ENCODE data around the gene ARID1B.
A peak's percentile ranks its signal among the peaks of the same experiment; 100 is the strongest.

Gene ARID1B

GRCh38 chr6:156776470-156776839 is 723 bp upstream of the ARID1B start:
- TF ChIP-seq, protein P1, sequence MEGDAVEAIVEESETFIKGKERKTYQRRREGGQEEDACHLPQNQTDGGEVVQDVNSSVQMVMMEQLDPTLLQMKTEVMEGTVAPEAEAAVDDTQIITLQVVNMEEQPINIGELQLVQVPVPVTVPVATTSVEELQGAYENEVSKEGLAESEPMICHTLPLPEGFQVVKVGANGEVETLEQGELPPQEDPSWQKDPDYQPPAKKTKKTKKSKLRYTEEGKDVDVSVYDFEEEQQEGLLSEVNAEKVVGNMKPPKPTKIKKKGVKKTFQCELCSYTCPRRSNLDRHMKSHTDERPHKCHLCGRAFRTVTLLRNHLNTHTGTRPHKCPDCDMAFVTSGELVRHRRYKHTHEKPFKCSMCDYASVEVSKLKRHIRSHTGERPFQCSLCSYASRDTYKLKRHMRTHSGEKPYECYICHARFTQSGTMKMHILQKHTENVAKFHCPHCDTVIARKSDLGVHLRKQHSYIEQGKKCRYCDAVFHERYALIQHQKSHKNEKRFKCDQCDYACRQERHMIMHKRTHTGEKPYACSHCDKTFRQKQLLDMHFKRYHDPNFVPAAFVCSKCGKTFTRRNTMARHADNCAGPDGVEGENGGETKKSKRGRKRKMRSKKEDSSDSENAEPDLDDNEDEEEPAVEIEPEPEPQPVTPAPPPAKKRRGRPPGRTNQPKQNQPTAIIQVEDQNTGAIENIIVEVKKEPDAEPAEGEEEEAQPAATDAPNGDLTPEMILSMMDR (IDR thresholded peaks at IDR 0.05; ENCODE audit: insufficient read depth, low read length, poor library complexity, severe bottlenecking): no peak
- no peak for TF ChIP-seq EZH2phosphoT487 (conservative IDR thresholded peaks at IDR 0.05; ENCODE audit: low read length)
- H3F3A ChIP-seq (ENCODE audit: insufficient read depth): peaks cover 22% of the 10 kb centered on the region
- no peaks in the 10 kb centered on the region for H3K27me3 ChIP-seq (ENCODE audit: low read length)
- H3K4me2 ChIP-seq (ENCODE audit: low read depth, low read length, poor library complexity, severe bottlenecking): peak overlapping the region; percentile 57
- no peaks in the 10 kb centered on the region for H3K9me2 ChIP-seq (replicated peaks; ENCODE audit: insufficient read depth, low read length)
- H3K36me3 ChIP-seq (ENCODE audit: low read length): 0 out of 2 replicates have a peak, but pooled peaks cover under 1% of the 10 kb centered on the region
- peak overlapping the region; percentile 96; the same call in 1 of the 2 replicates for H3K27ac ChIP-seq (ENCODE audit: low read depth, low read length)
- peak overlapping the region; percentile 57 for H2AFZ ChIP-seq (ENCODE audit: low read depth, low read length, severe bottlenecking)
- no peaks in the 10 kb centered on the region for H3K9me3 ChIP-seq (ENCODE audit: insufficient read depth, low read length)
- peak overlapping the region; percentile 76 for H3K4me3 ChIP-seq (ENCODE audit: insufficient read depth, low read length, poor library complexity, severe bottlenecking)
- peaks cover 7% of the 10 kb centered on the region for H4K20me1 ChIP-seq (ENCODE audit: low read depth, low read length)
- peaks cover 19% of the 10 kb centered on the region for H3K79me2 ChIP-seq (ENCODE audit: insufficient read depth, low read length)
- peak overlapping the region; percentile 77 for H3K9ac ChIP-seq (ENCODE audit: low read length)

DNA sequence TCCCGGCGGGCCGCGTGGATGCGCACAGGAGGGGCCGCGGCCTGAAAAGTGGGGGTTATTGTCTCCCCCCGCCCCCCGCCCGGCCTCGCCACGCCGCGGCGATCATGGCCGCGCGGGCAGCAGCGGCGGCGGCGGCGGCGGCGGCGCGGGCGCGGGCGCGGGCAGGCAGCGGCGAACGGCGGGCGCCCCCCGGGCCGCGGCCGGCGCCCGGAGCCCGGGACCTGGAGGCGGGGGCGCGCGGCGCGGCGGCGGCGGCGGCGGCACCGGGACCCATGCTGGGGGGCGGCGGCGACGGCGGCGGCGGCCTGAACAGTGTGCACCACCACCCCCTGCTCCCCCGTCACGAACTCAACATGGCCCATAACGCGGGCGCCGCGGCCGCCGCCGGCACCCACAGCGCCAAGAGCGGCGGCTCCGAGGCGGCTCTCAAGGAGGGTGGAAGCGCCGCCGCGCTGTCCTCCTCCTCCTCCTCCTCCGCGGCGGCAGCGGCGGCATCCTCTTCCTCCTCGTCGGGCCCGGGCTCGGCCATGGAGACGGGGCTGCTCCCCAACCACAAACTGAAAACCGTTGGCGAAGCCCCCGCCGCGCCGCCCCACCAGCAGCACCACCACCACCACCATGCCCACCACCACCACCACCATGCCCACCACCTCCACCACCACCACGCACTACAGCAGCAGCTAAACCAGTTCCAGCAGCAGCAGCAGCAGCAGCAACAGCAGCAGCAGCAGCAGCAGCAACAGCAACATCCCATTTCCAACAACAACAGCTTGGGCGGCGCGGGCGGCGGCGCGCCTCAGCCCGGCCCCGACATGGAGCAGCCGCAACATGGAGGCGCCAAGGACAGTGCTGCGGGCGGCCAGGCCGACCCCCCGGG is 637 bp downstream of the ARID1B start:
- Histone ChIP-seq H3K27me3 (ENCODE audit: low read length) (no peaks in the 10 kb centered on the region), H2AFZ (ENCODE audit: low read depth, low read length, severe bottlenecking) (no peak overlapping the region), H3K79me2 (ENCODE audit: insufficient read depth, low read length) (peaks cover 32% of the 10 kb centered on the region), H3K4me3 (ENCODE audit: insufficient read depth, low read length, poor library complexity, severe bottlenecking) (peak overlapping the region; percentile 92), H3K4me2 (ENCODE audit: low read depth, low read length, poor library complexity, severe bottlenecking) (peak overlapping the region; percentile 95), H3K9me2 (replicated peaks; ENCODE audit: insufficient read depth, low read length) (no peaks in the 10 kb centered on the region), H3K9me3 (ENCODE audit: insufficient read depth, low read length) (no peaks in the 10 kb centered on the region), H4K20me1 (ENCODE audit: low read depth, low read length) (peaks cover 21% of the 10 kb centered on the region), H3K27ac (ENCODE audit: low read depth, low read length) (peak overlapping the region; percentile 96), H3K36me3 (ENCODE audit: low read length) (peaks cover 10% of the 10 kb centered on the region; the same call in 1 of the 2 replicates), H3F3A (ENCODE audit: insufficient read depth) (peaks cover 28% of the 10 kb centered on the region), H3K9ac (ENCODE audit: low read length) (peak overlapping the region; percentile 88)
- TF ChIP-seq, protein P1 (IDR thresholded peaks at IDR 0.05; ENCODE audit: insufficient read depth, low read length, poor library complexity, severe bottlenecking): no peak

DNA sequence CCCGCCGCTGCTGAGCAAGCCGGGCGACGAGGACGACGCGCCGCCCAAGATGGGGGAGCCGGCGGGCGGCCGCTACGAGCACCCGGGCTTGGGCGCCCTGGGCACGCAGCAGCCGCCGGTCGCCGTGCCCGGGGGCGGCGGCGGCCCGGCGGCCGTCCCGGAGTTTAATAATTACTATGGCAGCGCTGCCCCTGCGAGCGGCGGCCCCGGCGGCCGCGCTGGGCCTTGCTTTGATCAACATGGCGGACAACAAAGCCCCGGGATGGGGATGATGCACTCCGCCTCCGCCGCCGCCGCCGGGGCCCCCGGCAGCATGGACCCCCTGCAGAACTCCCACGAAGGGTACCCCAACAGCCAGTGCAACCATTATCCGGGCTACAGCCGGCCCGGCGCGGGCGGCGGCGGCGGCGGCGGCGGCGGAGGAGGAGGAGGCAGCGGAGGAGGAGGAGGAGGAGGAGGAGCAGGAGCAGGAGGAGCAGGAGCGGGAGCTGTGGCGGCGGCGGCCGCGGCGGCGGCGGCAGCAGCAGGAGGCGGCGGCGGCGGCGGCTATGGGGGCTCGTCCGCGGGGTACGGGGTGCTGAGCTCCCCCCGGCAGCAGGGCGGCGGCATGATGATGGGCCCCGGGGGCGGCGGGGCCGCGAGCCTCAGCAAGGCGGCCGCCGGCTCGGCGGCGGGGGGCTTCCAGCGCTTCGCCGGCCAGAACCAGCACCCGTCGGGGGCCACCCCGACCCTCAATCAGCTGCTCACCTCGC is 1.5 kb downstream of the ARID1B start:
- TF ChIP-seq, protein P1 (IDR thresholded peaks at IDR 0.05; ENCODE audit: insufficient read depth, low read length, poor library complexity, severe bottlenecking): no peak
- TF ChIP-seq EZH2phosphoT487 (conservative IDR thresholded peaks at IDR 0.05; ENCODE audit: low read length): no peak
- Histone ChIP-seq H4K20me1 (ENCODE audit: low read depth, low read length) (peaks cover 29% of the 10 kb centered on the region), H3F3A (ENCODE audit: insufficient read depth) (peaks cover 28% of the 10 kb centered on the region), H3K4me3 (ENCODE audit: insufficient read depth, low read length, poor library complexity, severe bottlenecking) (peak overlapping the region; percentile 92), H3K36me3 (ENCODE audit: low read length) (peaks cover 18% of the 10 kb centered on the region; the same call in 1 of the 2 replicates), H3K27me3 (ENCODE audit: low read length) (no peaks in the 10 kb centered on the region), H2AFZ (ENCODE audit: low read depth, low read length, severe bottlenecking) (peak overlapping the region; percentile 72), H3K4me2 (ENCODE audit: low read depth, low read length, poor library complexity, severe bottlenecking) (peak overlapping the region; percentile 95), H3K9me2 (replicated peaks; ENCODE audit: insufficient read depth, low read length) (no peaks in the 10 kb centered on the region), H3K79me2 (ENCODE audit: insufficient read depth, low read length) (peaks cover 40% of the 10 kb centered on the region), H3K9ac (ENCODE audit: low read length) (peak overlapping the region; percentile 88), H3K27ac (ENCODE audit: low read depth, low read length) (peak overlapping the region; percentile 89), H3K9me3 (ENCODE audit: insufficient read depth, low read length) (no peaks in the 10 kb centered on the region)
